GM18505 (cell line): ENCODE results near the gene SF3B6.
A peak's percentile ranks its signal among the peaks of the same experiment; 100 is the strongest.
"Not testable (repeated sequence)": the region's sequence is repeated elsewhere in the genome, so short reads cannot be mapped to it uniquely, and the experiment has no call there.

Experiments used
- ATAC-seq: cut with Tn5 transposase; IDR thresholded peaks from one replicate; pipeline ENCODE4 v1.9.1; 2021; ENCODE audit not compliant: unreplicated experiment
- POLR2A ChIP-seq: IDR thresholded peaks from 4 replicates; pipeline ENCODE4 v1.6.1; 2011; ENCODE audit warnings: borderline replicate concordance; ENCODE audit not compliant: insufficient read depth, insufficient read length; ENCODE audit errors: extremely low read depth

SF3B6 gene

DNA sequence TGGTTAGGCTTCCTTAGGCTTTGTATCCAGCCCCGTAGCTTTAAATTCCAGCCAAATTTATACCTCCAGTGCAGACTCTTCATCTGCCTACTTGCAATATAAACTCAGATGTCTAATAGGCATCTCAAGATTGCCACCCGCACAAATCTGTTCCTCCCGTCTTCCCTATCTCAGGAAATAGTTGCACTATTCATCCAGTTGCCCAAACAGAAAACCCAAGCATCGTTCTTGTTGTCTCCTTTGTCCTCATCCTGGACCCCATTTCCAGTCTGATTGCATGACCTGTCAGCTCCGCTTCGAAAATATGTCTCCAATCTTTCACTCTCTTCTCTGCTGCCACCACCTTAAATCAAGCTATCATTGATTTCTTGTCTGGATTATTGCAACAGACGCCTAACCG lies 24.3 kb downstream of the SF3B6 start:
- TF ChIP-seq POLR2A: no peak
- no peak for ATAC-seq

DNA sequence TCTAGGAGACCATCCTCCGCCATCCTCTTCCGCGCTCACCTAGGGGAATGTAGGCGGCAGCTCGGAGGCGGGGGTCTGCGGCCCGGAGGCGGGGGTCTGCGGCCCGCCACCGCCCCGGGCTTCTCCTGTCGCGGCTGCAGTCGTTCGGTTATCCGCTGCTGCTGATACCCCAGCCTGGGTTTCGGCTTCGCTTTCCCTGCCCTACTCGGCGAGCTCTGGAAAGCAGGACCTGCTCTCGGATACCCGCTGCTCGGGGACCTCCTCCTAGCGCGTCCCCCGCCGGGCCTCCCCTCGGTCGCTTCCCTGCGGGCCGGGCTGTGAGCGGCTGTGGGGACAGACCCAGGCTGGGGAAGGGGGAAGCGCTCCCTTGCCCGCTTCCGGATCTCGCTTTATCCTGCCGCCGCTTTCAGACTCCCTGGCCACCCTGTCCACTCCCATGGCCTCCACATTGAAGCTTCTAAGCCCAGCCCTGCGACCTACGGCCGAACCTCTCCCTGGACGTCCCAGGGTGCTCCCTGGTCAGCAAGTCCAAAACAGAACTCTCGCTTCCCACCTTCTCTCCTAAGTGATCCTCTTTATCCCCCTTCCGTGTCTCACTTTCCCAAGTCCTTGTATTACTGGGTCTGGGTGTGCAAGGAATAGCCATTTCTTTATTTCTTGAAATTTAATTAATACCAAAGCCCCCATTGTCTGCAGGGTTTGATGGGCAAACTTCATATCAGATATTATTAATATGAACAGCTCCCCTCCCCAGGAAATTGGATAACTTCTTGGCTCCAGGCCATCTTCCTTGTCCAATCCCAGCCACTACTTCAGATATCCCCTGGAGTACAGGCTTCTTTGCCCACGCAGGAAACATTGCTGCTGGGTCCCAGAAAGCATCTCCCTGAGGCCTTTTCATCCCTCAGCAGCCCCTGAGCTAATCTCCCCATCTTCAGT lies 25.8 kb downstream of the SF3B6 start:
- ATAC-seq: no peak
- TF ChIP-seq POLR2A: no peak

DNA sequence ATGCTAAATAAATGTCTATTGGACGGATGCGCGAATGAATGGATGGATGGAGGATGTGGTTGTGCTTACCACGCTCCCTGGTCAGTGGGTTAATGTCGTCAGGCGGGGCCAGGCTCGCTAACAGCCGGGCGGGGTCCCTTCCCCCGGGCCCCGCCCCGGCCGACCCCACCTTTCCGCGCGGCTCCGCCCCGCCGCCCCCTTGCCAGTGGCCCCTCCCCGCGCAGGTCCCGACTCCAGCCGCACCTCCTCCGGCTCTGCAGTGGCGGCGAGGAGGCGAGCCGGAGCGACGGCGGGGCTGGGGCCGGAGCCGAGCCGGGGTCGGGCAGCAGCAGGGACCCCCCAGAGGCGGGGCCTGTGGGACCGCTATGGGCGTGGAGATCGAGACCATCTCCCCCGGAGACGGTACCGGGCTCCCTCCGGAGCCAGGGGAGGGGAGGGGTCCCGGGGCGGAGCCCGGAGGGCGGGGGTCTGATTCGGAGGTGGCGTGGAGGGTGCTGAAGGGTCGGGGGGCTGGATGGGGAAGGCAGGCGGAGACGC lies 26.6 kb downstream of the SF3B6 start, which contains the start of gene FKBP1B:
FKBP1B (plus strand) TSS at position 257 of the 537 bp plus-strand sequence; CDS start at position 366, 109 bp downstream.
- no peak for TF ChIP-seq POLR2A
- no peak for ATAC-seq

DNA sequence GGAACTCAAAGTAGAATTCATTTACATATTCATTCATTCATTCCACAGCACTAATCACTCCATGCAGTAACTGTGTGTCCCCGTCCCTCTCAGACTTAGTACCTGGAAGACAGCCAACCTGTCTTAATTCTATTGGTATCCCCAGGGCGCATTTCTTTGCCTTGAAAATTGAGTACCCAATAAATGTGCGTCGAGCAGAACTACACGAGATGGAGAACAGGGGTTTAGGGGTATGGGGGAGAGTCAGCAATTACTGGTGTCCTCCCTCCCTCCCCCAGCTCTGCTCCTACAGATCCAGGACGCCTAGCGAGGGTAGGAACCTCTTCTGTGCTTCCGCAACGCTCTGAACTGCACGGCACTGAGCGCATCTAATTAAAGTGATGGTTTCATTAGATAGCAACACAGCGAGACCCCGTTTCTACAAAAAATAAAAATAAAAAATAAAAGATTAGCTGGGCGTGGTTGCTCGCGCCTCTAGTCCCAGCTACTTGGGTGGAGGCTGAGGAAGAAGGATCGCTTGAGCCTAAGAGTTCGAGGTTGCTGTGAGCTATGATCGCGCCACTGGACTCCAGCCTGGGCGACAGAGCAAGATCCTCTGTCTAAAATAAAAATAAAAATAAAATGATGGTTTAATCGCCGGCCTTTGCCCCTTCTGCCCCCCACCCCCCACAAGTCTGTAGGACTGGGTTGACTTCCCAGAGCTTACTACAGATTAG lies 27.2 kb downstream of the SF3B6 start:
- no peak for TF ChIP-seq POLR2A

DNA sequence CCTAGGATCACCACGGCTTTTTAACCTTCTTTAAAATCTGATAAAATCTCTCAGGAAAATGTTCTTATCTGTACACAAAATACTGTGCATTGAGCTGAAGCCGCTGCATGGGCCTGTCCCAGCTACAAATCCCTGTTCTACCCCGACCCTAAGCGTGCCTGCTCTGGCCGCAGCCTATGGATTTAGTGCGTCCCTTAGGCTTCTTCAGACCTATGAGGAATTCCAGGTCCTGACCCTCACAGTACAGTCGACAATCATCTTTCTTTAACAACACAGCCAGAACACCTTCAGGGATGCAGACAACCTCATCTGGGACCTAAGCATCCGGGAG lies 28.5 kb downstream of the SF3B6 start:
- ATAC-seq: no peak

More for the DNA sequence above, 27.2 kb downstream of the SF3B6 start:
- no peak for ATAC-seq

DNA sequence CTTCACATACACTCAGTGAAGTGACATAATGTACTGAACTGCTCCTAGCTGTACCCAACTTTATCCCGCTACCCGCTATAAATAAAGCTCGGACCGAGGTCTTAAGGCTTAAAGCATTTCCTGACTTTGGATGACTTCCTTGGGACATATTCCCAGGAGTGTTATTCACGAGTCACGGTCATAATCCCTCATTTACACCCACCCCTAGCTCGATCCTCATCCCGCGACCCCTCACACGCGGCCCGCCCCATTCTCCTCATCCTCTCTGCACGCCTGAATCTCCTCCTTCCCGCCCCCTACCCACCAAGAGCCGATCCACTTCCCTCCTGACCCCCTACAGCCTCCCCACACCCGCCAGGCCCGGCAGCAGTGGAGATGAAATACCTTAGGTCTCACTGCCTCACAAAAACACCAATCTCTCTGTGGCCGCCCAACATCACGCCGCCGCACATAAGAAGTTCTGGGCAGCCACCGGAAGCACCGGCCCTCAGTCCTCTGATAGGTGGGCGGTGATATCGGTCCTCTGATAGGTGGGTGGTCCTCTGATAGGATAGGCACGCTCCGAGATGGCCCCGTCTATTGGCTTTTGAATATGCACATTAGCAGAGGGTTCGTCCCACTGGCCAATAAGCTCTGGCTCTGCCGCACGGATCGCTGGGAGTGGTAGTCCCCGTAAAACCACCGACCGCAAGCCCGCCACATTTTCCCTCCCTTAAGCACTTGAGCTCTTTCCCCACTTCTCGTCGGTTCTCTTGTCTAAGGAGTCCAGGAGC lies 29.0 kb downstream of the SF3B6 start, which contains the start of gene WDCP:
WDCP (minus strand) TSS at position 462 of the 773 bp plus-strand sequence. CDS start 7,897 bp downstream, outside the sequence.
- peak; percentile 97 for ATAC-seq
- TF ChIP-seq POLR2A: peak; percentile 91

More for the DNA sequence above, 28.5 kb downstream of the SF3B6 start:
- no peak for TF ChIP-seq POLR2A

DNA sequence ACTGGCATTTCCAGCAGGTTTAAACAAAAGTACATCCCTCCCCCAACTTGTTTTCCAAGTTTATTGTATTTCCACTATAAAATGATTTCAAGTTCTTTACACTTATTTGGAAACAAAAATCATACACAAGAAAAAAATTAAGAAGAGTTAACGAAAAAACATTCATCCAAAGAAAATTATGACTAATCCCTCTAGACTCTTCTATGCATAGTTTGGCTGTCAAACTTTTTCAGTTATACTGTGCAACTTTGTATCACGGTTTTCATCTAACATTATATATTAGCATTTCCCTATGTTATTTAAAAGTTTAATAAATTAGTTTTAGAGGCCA lies 29.6 kb downstream of the SF3B6 start:
- ATAC-seq: no peak
- TF ChIP-seq POLR2A: no peak

DNA sequence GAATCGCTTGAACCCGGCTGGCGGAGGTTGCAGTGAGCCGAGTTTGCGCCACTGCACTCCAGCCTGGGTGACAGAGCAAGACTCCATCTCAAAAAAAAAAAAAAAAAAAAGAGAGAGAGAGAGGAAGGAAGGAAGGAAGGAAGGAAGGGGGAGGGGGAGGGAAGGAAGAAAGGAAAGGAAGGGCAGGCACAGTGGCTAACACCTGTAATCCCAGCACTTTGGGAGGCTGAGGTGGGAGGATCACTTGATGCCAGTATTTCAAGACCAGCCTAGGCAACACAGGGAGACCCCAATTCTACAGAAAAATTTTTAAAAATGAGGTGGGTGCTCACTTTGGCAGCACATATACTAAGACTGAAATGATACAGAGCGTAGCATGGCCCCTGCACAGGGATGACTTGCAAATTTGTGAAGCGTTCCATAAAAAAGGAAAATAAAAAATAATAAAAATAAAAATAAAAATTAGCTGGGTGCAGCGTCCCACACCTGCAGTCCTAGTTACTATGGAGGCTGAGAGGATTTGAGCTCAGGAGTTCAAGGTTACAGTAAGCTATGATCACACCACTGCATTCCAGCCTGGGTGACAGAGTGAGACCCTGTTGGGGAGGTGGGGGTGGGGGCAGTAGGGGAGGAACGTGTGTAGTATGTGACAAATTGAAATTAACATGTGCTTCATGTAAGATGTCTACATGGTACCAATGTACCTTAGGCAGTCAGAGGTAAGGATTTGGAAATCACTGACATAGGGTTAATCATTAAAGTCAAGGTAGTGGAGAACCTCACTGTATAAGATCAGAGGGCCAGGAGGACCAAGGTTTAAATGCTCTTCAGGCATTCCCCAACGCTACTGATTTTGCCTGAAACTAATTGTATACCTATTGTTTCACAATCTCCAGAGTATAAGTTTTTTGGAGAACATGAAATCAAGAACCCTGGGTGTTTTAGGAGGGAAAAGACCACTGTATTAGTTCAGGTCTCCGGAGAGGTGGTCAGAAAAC lies 30.3 kb downstream of the SF3B6 start:
- ATAC-seq: no peak
- TF ChIP-seq POLR2A: no peak

DNA sequence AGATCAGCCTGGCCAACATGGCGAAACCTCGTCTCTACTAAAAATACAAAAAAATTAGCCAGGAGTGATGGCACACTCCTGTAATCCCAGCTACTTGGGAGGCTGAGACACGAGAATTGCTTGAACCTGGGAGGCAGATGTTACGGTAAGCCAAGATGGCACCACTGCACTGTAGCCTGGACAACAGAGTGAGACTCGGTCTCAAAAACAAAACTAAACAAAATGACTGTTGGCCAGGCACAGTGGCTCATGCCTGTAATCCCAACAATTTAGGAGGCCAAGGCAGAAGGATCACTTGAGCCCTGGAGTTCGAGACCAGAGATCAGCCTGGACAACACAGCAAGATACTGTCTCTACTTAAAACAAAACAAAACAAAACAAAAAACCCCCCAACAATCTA lies 33.0 kb downstream of the SF3B6 start:
- ATAC-seq: not testable (repeated sequence)

DNA sequence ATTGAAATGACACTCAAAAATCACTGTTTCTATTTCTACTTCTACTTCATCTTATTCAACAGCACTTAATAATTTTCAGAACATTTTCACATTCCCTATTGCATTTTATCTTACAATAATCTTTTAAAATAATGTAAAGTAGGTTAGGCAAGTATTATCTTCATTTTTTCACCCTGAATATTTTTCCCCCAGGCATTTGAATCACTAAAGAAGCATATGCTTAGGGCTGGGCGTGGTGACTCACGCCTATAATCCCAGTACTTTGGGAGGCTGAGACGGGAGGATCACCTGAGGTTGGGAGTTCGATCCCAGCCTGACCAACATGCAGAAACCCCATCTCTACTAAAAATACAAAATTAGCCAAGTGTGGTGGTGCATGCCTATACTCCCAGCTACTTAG lies 35.6 kb downstream of the SF3B6 start:
- no peak for ATAC-seq
- TF ChIP-seq POLR2A: no peak

DNA sequence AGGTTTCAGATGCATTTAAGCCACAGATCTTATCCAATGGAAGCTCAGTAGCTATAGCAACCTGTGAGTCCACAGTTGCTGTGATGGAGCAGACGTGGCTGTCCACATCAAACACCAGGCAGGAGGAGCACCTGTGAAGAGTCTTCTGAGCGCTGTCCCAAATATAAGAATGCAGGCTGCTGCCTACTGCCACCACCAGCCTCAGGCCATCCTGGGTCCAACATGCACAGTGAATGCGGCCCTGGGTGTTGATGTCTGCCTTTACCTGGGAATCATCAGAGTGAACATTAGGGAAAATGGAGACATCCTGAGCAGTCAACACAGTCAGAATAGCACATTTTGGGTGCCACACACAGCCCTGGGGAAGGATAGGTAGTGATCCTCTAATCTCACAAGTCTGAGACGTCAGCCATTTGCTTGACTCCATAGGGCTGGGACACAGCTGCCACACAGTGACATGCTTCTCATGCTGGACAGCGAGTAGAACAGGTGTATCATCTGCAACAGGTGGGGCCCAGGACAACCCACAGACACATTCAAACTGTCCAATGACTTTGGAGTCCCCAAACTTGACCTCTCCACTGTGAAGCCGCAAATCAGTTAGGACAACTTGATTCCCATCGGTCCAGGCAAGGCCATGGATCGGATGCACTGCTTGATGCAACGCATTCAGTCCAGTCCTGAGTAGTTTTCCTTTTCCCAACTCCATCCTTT lies 37.2 kb downstream of the SF3B6 start:
- no peak for ATAC-seq
- TF ChIP-seq POLR2A: no peak
